Endothelial cell of umbilical vein (primary cell): ENCODE data around the gene CHGA. TPM values are rescaled to one million over a fixed set of nuclear protein-coding genes. Genes with fewer than 3 reads are reported as not detected.

Experiments
- BruUV-seq: library from RNA; stranded (reverse); fragments of 400-500 nt; replicated peaks from 2 replicates; lab custom pipeline; 2021; lab: Mats Ljungman, UMichigan
- CTCF ChIA-PET: fragments of 300-600, 350-600 bp; sonication (Branson Sonifier 250); formaldehyde crosslinking; loops from one replicate; lab custom pipeline; 2021; ENCODE audit warnings: antibody characterized with exemption, inconsistent platforms; lab: Charles Lee
- POLR2A ChIA-PET: fragments of 300-600, 350-600 bp; sonication (Branson Sonifier 250); formaldehyde crosslinking; loops from one replicate; lab custom pipeline; 2021; ENCODE audit warnings: antibody characterized with exemption, inconsistent platforms; lab: Charles Lee
- DNase-seq: peaks from one replicate; pipeline ENCODE4 v3.0.0-alpha.2; 2011; ENCODE audit warnings: low read depth, low spot score
- FAIRE-seq: peaks from 2 replicates; lab custom pipeline; 2011; peaks lifted over from hg19 to GRCh38; lab: Jason Lieb, UNC
- H2AFZ ChIP-seq: 2 replicates; pipeline ENCODE4 v1.6.0; 2012; ENCODE audit warnings: low read depth, low read length, control low read depth, inconsistent platforms
- H3K27ac ChIP-seq: 2 replicates; pipeline ENCODE4 v1.5.1; 2011; ENCODE audit warnings: low read depth, mild to moderate bottlenecking, control low read depth, low read length, moderate library complexity; ENCODE audit not compliant: insufficient read depth
- H3K27me3 ChIP-seq, 2 experiments: 2 replicates each; pipeline versions ENCODE4 v1.6.0 to v1.6.1; 2011; ENCODE audit warnings: low read length in 2 of 2, mixed read lengths in 1 of 2; ENCODE audit not compliant: control insufficient read depth in 2 of 2, insufficient read depth in 2 of 2
- H3K36me3 ChIP-seq, 2 experiments: 2 replicates in 1 of 2; 3 replicates in 1 of 2; pipeline ENCODE4 v1.5.1; 2011; ENCODE audit warnings: low read length in 2 of 2, mild to moderate bottlenecking in 1 of 2, moderate library complexity in 1 of 2; ENCODE audit not compliant: control insufficient read depth in 2 of 2, insufficient read depth in 2 of 2; ENCODE audit errors: extremely low read depth in 1 of 2
- H3K4me1 ChIP-seq: 3 replicates; pipeline ENCODE4 v1.5.1; 2011; ENCODE audit warnings: mild to moderate bottlenecking, low read length; ENCODE audit not compliant: control insufficient read depth, insufficient read depth; ENCODE audit errors: extremely low read depth
- H3K4me2 ChIP-seq: 2 replicates; pipeline ENCODE4 v1.6.1; 2011; ENCODE audit warnings: low read length, control low read depth, mixed read lengths; ENCODE audit not compliant: insufficient read depth
- H3K4me3 ChIP-seq, 3 experiments: fragments of 200-600 bp in 1 of 3; sonication (generic), shearing (Covaris generic) in 1 of 3; replicated peaks in 1 of 3; 2 replicates each; pipeline ENCODE4 v1.5.1; 2011 to 2016; ENCODE audit warnings: control low read depth in 3 of 3, low read length in 3 of 3, mild to moderate bottlenecking in 2 of 3, inconsistent platforms in 1 of 3, low read depth in 1 of 3, moderate library complexity in 1 of 3; ENCODE audit not compliant: insufficient read depth in 1 of 3
- H3K79me2 ChIP-seq: 2 replicates; pipeline ENCODE4 v1.6.0; 2012; ENCODE audit warnings: low read length, inconsistent platforms; ENCODE audit not compliant: control insufficient read depth, insufficient read depth
- H3K9ac ChIP-seq: replicated peaks from 2 replicates; pipeline ENCODE3; 2011; ENCODE audit warnings: low read length, control low read depth; ENCODE audit not compliant: insufficient read depth; ENCODE audit errors: extremely low read depth
- H3K9me1 ChIP-seq: replicated peaks from 3 replicates; pipeline ENCODE4 v1.6.0; 2011; ENCODE audit warnings: mild to moderate bottlenecking, low read length; ENCODE audit not compliant: control insufficient read depth, insufficient read depth; ENCODE audit errors: extremely low read depth
- H3K9me3 ChIP-seq: replicated peaks from 2 replicates; pipeline ENCODE4 v1.5.1; 2012; ENCODE audit warnings: low read length, inconsistent platforms; ENCODE audit not compliant: control insufficient read depth, insufficient read depth
- H4K20me1 ChIP-seq: replicated peaks from 2 replicates; pipeline ENCODE3; 2011; ENCODE audit warnings: mild to moderate bottlenecking, low read length; ENCODE audit not compliant: control insufficient read depth, insufficient read depth; ENCODE audit errors: extremely low read depth
- EZH2 ChIP-seq: IDR thresholded peaks from 2 replicates; pipeline ENCODE4 v1.6.1; 2012; ENCODE audit warnings: borderline replicate concordance, low read depth, mild to moderate bottlenecking, moderate library complexity, low read length, inconsistent platforms; ENCODE audit not compliant: severe bottlenecking
- MYC ChIP-seq: IDR thresholded peaks from one replicate; pipeline ENCODE4 v1.6.1; 2011; ENCODE audit warnings: mild to moderate bottlenecking, low read depth, low read length
- POLR2A ChIP-seq: IDR thresholded peaks from 2 replicates; pipeline ENCODE4 v1.6.1; 2012; ENCODE audit warnings: low read depth, mild to moderate bottlenecking, control low read depth, low read length
- POLR2AphosphoS5 ChIP-seq: IDR thresholded peaks from 2 replicates; pipeline ENCODE4 v1.6.1; 2012; ENCODE audit warnings: low read depth, mild to moderate bottlenecking, control low read depth, low read length, moderate library complexity; ENCODE audit not compliant: insufficient read depth
- dilution Hi-C: fragments of 300-500 bp; cut with MboI; formaldehyde crosslinking; loops from one replicate; pipeline ENCODE4 v1.15.0; 2019; ENCODE audit warnings: low sequenced_read_pairs; ENCODE audit not compliant: extremely low pct_ligation_motif_present
- intact Hi-C: fragments of 100-400 bp; cut with micrococcal nuclease; formaldehyde crosslinking; loops from one replicate; pipeline ENCODE4 v1.10.0; 2022
- polyA plus RNA-seq, 4 experiments: library from polyadenylated mRNA; depleted of rRNA in 3 of 4; stranded (reverse) in 3 of 4; unstranded in 1 of 4; fragments of >200 nt; gene quantifications; 2 replicates each; pipeline versions ENCODE4 v1.2.1 to v1.2.3, GENCODE V29; 2011 to 2012; ENCODE audit warnings: missing spikeins in 1 of 4
- total RNA-seq: library from RNA; stranded (reverse); gene quantifications from 2 replicates; pipeline ENCODE4 v1.2.3, GENCODE V29; 2021

CHGA gene
- total and polyA plus RNA-seq, 2 donors (not counting 3 experiments of a cell fraction or from before 2014, with no cell fraction given), result not detected

DNA sequence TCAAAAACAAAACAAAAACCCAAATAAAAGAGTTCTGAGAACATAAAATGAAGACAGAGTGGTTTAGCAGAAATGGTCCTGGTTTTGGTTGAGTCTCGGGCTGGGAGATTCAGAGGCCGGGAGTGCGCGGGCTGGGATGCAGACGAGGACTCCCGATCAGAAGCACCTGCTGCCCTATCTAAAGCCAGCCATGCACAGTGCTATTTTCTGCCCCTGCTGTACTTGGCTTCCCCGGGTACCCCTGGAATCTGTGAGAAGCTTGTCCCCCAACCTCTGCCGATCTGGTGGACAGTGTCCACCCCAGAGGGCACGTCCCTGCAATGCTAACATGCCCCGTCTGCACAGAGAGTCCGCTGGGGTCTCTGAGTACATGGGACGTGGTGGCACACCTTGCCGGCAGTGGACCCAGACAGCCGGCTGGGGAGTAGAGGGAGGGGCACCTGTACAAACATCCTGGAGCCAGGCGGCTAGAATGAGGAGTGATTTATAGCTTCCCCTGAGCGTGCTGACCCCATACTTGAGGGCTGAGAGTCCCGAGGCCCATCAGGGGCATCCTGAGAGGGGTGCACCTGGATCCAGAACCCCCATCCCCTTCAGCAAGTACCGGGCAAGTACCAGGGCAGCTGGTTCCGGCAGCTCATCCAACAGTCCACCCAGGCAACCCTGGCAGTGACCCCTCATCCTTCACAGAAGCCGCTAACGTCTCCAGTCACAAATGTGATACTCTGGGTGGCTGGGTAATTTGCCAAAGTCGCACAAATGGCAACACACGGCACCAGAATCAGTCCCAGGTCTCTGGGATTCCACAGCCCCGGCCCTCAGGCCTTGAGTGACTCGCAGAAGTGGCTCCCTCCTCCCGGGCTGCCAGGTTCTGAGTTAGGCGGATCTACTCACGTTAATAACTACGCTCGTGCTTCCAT is 37.1 kb downstream of the CHGA start:
- TF ChIP-seq EZH2, result no peak
- no peak for TF ChIP-seq POLR2AphosphoS5
- TF ChIP-seq POLR2A, result no peak
- no peak for TF ChIP-seq MYC
- Histone ChIP-seq H3K4me2 (no peak overlapping the region), H3K79me2 (no peaks in the 10 kb centered on the region), H3K27me3 (no peaks in the 10 kb centered on the region), H4K20me1 (no peaks in the 10 kb centered on the region), H2AFZ (no peak overlapping the region), H3K4me1 (peaks cover 8% of the 10 kb centered on the region), H3K9me3 (no peaks in the 10 kb centered on the region), H3K4me3 (no peak overlapping the region), H3K27ac (no peak overlapping the region), H3K36me3 (peaks cover 0 to 2% of the 10 kb centered on the region in 2 experiments), H3K9ac (no peak overlapping the region), H3K9me1 (no peaks in the 10 kb centered on the region)
- no peak for DNase-seq
- FAIRE-seq, result no peak
- no TSS peak for BruUV-seq
- ChIA-PET CTCF (interaction anchor here (0.6 to 1.5 kb wide), 5 partner anchors 9 to 1010 kb away, joined by 3 to 7 read pairs (median 4); no protein-coding TSS in a partner anchor), POLR2A (no interaction called here)
- dilution Hi-C loops, result loop anchor here (25.0 kb wide), 1 partner anchor 177 kb away; no protein-coding TSS in a partner anchor
- intact Hi-C loops, result no loop called here
